ENCODE measurements around the gene DDX1. TPM values are rescaled to one million over a fixed set of nuclear protein-coding genes. Genes with fewer than 3 reads are reported as not detected.

The DDX1 gene
- total RNA-seq, 2 donors from 2014 or later, result 39.0 to 50.7 TPM

GRCh38 chr2:15593327-15593705, 1.6 kb downstream of the DDX1 start:
- no peaks in the 10 kb centered on the region for H3K9me3 ChIP-seq
- DNase-seq (ENCODE audit: low spot score), result no peak
- no peak for TF ChIP-seq CTCF (IDR thresholded peaks at IDR 0.05)
- no peak for TF ChIP-seq POLR2A (IDR thresholded peaks at IDR 0.05)
- TF ChIP-seq POLR2AphosphoS5 (IDR thresholded peaks at IDR 0.05), result no peak
- 86% methylated on average over 3 of the region's 3 CpGs for whole genome bisulfite sequencing
- no peak overlapping the region for H3K27ac ChIP-seq
- intact Hi-C loops (cut with DNase I), result no loop called here
- no peak overlapping the region for H3K4me3 ChIP-seq
- no peaks in the 10 kb centered on the region for H3K27me3 ChIP-seq (replicated peaks; ENCODE audit: insufficient read depth)
- H3K36me3 ChIP-seq, result peaks cover 0 to 8% of the 10 kb centered on the region in 2 donors
- peaks cover 3% of the 10 kb centered on the region for H3K4me1 ChIP-seq (replicated peaks)

GRCh38 chr2:15594291-15595256, 2.9 kb downstream of the DDX1 start:
- 64% methylated on average over 5 of the region's 5 CpGs for WGBS
- Histone ChIP-seq H3K9me3 (no peaks in the 10 kb centered on the region), H3K36me3 (peaks cover 0 to 8% of the 10 kb centered on the region in 2 donors), H3K4me3 (no peak overlapping the region), H3K27ac (no peak overlapping the region), H3K27me3 (replicated peaks; ENCODE audit: insufficient read depth) (no peaks in the 10 kb centered on the region), H3K4me1 (replicated peaks) (peaks cover 3% of the 10 kb centered on the region)
- DNase-seq (ENCODE audit: low spot score), result no peak
- no peak for TF ChIP-seq POLR2A (IDR thresholded peaks at IDR 0.05)
- no peak for TF ChIP-seq POLR2AphosphoS5 (IDR thresholded peaks at IDR 0.05)
- TF ChIP-seq CTCF (IDR thresholded peaks at IDR 0.05), result no peak
- intact Hi-C loops (cut with DNase I), result no loop called here

GRCh38 chr2:15595342-15595905, 3.8 kb downstream of the DDX1 start:
- peaks cover 3% of the 10 kb centered on the region for H3K4me1 ChIP-seq (replicated peaks)
- TF ChIP-seq POLR2A (IDR thresholded peaks at IDR 0.05) (no peak), POLR2AphosphoS5 (IDR thresholded peaks at IDR 0.05) (no peak), CTCF (IDR thresholded peaks at IDR 0.05) (no peak)
- peaks cover 5 to 8% of the 10 kb centered on the region in 2 donors for H3K36me3 ChIP-seq
- no peak overlapping the region for H3K4me3 ChIP-seq
- H3K9me3 ChIP-seq, result no peaks in the 10 kb centered on the region
- intact Hi-C loops (cut with DNase I), result no loop called here
- no peak for DNase-seq (ENCODE audit: low spot score)
- H3K27me3 ChIP-seq (replicated peaks; ENCODE audit: insufficient read depth), result no peaks in the 10 kb centered on the region
- H3K27ac ChIP-seq, result no peak overlapping the region
- WGBS, result 96% methylated on average over 6 of the region's 6 CpGs

- H3K36me3 ChIP-seq, result peaks cover 5 to 8% of the 10 kb centered on the region in 2 donors
- peaks cover 3% of the 10 kb centered on the region for H3K4me1 ChIP-seq (replicated peaks)
- intact Hi-C loops (cut with DNase I), result no loop called here
- H3K9me3 ChIP-seq, result no peaks in the 10 kb centered on the region
- H3K4me3 ChIP-seq, result no peak overlapping the region
- WGBS, result 97% methylated on average over 4 of the region's 4 CpGs
- no peak overlapping the region for H3K27ac ChIP-seq
- no peaks in the 10 kb centered on the region for H3K27me3 ChIP-seq (replicated peaks; ENCODE audit: insufficient read depth)
- no peak for DNase-seq (ENCODE audit: low spot score)
- TF ChIP-seq CTCF (IDR thresholded peaks at IDR 0.05) (no peak), POLR2AphosphoS5 (IDR thresholded peaks at IDR 0.05) (no peak), POLR2A (IDR thresholded peaks at IDR 0.05) (no peak)
Observed at GRCh38 chr2:15595936-15596335, 4.3 kb downstream of the DDX1 start.
